GM18868 (cell line): ENCODE measurements around the gene ADIG.

Experiments used
- ATAC-seq: cut with Tn5 transposase; IDR thresholded peaks from one replicate; pipeline ENCODE4 v1.9.1; 2021; ENCODE audit warnings: mild to moderate bottlenecking, moderate library complexity; ENCODE audit not compliant: unreplicated experiment

Gene ADIG

DNA sequence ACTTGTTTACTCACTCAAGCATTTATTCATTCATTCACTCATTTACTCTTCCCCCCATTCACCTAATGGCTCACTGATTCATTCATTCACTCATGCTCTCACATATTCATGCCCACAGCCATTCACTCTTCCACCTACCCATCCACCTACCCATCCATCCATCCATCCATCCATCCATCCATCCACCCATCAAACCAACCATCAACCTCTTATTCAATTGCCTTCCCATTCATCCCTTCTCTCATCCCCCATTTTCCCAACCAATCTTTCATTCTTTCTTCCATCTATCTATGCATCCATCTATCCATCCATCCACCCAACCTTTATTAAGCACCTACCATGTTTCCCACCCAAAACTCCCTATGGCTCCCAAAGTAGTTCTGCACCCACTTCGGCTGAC, 19.1 kb downstream of the ADIG start:
- no peak for ATAC-seq

DNA sequence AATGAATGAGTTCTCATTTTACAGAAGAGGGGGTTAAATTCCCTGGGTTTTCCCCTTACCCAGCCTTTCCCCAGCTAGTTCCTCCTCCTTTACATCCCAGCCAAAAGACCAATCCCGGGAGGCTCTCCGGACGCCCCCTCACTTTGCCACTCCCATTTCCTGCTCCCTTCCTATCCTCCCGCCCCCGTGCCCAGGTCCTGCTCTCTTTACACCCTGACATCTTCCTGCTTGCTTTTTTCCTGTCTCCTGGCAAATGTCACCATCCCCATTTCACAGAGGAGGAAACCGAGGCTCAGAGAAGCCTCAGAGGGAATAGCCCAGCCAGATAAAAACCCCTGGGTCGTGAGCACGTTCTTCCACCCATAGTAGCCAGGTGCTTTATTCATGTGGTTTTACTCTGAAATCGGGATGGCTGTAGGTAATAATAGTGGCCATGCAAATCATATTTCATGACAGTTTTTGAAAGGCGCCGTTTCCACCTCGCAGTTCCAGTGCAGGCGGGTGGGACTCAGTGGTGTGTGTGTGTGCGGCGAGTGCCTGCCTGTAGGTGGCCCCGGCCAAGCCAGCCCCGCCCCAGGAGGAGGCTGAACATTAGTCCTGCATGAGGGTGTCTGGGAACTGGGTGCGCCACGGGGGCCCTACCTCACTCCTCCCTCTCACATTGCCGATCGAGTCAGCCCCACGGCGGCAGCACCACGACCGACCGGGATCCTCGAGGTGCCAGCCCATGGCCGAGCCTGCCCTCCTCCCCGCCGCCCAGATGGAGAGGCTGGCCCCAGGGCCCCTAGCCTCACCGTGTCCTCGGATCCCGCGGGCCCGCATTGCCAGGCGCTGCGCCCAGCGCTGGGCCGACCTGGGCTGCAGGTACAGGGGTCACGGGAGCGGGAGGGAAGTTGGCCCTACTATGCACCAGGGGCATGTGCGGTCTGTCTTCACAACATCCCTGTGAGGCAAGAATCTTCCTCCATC, 20.5 kb downstream of the ADIG start, which contains the start of gene ARHGAP40:
TSS of gene ARHGAP40 (plus strand) at position 594 of the 969 bp plus-strand sequence.
- ATAC-seq: peak; percentile 41

DNA sequence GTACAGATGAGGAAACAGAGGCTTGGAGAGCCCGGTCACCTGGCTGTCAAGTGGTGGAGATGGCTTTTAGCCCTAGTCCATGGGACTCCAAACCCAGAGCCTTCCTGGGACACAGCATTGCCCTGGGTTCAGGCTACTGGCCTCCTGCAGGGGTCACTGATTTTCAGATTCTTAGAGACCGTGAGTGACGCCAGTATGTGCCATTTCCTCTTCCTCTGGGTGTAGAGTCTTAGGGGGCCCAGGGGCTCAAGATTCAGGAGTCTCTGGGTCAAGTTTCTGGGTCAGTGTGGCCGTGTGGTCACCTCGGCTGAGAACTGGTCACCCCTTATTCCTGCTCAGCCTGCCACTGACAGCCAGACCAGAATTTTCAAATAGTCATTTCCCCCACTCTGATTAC, 21.2 kb downstream of the ADIG start:
- no peak for ATAC-seq

DNA sequence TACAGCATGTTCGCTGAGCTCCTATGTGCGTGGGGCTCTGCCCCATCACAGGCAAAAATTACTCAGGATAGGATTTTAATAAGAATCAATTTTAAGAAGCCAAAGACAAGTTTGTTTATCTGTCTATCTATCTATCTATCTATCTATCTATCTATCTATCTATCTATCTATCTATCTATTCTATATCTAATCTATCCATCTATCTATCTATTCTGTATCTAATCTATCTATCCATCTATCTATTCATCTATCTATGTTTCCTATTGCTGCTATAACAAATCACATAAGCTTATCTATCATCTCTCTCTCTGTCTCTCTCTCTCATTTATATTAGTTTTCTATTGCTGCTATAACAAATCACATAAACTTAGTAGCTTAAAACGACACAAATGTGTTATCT, 22.3 kb downstream of the ADIG start:
- ATAC-seq: no peak

DNA sequence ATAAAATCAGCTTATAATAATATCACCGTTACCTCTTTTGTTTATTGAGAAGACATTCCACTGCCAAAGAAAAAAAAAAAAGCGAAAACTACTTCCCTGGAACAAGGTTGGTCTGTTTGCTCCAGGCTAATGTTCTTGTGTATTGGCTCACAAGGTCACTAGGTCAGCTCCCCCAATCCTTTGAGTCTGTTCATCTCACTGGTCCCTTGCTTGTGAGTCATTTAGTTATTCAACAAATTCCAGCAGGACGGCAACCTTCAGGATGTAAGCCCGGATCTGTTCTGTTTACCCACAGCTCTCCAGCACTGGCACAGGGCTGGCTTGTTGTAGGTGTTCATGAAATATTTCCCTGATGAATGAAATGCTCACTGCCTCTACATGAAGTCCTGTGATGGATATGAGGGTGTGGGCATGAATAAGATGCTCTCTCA, 23.9 kb downstream of the ADIG start:
- ATAC-seq: no peak

DNA sequence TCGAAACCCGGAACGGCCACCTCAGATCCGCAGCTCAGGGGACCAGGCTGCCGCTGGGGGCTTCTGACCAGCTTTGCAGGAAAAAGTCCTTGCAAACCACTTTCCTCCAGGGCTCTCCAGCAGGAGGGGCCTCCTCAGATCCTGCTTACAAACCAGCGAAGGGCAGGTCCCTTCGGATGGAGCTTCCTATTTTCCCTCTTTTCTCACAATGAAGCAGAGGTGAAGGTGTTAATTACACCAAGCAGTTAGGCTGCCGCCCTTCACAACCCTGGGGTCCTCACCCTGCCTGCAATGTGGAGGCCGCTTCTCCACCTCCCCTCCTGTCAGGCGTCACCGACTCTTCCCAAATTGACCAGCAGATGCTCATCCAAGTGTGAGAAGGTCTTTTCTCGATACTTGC, 26.4 kb downstream of the ADIG start:
- ATAC-seq: no peak

DNA sequence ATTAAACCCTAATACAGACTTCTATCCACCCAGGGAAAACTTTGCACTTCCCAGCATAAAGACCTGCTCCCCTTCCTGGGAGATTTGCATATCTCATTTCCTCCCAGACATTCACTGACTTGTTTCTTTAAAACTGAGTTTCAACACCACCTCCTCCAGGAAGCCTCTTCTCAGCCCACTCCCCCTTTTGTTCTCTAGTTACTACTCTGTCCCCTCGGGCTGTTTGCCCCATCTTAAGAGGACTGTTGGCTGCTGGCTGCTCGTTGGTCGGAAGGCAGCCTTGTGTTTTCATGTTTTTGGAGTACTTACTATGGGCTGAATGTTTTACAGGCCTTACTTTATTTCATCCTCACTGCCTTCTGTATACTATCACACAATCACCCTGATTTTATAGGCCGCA, 27.2 kb downstream of the ADIG start:
- no peak for ATAC-seq

DNA sequence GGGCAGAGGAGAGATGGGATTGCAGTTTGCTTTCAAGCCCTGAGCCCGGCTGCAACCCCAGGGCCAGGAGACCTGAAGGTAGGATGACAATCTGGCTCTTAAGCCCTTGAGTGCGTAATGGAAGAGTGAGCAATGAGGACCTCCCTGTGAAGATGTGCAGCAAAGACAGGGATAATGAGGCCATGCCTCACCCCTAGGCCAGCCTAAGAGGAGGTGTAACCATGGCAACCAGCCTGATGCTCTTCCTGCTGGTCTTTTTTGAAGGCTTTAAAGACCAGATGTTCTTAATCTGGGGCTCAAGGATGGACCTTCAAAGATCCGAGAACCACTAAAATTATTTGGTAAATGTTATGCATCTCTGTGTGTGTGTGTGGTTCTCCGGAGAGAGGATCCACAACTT, 28.8 kb downstream of the ADIG start:
- no peak for ATAC-seq

DNA sequence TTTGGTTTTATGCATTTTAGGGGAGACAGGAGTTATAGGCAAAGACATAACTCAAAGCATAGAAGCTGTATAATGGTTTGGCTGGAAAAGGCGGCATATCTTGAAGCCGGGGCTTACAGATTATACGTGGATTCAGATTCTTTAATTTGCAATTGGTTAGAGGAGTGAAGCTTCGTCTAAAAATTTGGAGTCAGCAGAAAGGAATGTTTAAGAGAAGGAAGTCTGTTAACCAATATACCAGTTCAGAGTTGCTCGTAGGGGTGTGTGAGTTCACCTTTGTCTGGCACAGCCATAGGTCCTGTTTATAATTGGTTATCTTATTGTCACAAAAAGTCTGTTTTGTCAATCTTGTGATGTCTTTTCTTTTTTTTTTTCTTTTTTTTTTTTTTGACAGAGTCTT, 29.5 kb downstream of the ADIG start:
- ATAC-seq: no peak

DNA sequence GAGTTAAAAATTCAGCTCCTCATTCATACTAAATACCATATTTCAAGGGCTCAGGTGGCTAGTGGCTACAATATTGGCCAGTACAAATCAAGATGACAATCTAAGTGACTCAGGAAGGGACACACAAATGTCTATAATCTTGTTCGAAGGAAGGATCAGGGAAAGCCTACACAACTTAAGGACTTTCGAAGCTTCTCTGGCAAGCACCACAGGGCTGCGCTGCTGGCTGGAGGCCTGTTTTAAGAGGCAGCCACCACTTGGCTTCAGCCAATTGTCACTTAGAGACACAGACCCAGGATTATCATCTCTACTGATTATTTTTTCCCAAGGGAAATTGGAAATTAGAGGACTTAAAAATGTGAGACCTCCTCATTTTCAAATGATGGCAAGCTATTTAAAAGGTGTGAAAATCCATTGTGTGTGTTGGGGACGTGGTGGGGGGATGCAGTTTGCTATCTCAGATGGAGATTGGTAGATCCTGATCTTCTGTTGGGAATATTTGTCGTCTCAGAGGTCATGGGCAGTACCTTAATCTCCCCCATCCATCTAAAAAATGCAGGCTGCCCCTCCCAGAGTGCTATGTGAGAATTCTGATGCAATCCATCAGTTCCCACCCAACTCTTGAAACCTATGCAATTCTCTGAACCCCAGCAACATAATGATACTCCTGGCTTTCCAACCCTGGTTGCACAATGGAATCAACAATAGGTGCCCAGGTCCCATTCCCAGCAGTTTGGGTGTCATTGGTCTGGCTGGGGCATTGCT, 31.9 kb downstream of the ADIG start:
- ATAC-seq: no peak

DNA sequence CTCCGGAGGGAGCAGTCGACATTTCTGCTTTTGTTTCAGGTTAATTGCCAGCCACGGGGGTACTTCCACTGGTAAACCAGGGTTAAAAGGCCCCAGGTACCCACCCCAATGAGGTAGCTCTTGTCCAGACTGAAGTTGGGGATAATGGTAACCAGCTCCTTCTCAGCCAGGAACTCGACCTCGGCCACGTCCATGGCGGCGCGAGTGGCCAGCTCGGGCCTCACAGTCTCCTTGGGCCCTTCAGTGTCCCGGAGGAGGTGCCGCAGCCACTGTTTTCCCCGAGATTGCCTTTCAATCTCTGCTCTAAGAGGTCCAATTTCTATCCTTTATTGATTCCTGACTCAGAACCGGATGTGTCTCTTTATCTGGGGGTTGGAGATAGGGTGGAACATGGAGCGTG, 34.3 kb downstream of the ADIG start:
- ATAC-seq: no peak

DNA sequence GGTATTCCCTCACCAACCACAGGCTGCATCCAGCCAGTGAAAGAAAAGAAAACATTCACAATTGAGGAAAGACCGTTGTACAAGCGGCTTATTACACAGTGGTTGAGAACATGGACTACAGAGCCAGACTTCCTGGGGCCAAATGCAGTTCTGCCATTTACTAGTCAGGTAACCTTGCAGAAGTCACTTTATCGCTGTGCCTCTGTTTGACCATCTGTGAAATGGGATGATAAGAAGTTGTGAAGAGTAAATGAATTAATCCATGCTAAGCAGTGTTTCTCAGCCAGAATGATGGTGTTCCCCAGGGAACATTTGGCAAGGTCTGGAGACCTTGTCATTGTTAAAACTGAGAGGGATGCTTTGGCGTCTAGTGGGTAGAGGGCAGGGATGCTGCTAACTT, 35.5 kb downstream of the ADIG start:
- no peak for ATAC-seq

DNA sequence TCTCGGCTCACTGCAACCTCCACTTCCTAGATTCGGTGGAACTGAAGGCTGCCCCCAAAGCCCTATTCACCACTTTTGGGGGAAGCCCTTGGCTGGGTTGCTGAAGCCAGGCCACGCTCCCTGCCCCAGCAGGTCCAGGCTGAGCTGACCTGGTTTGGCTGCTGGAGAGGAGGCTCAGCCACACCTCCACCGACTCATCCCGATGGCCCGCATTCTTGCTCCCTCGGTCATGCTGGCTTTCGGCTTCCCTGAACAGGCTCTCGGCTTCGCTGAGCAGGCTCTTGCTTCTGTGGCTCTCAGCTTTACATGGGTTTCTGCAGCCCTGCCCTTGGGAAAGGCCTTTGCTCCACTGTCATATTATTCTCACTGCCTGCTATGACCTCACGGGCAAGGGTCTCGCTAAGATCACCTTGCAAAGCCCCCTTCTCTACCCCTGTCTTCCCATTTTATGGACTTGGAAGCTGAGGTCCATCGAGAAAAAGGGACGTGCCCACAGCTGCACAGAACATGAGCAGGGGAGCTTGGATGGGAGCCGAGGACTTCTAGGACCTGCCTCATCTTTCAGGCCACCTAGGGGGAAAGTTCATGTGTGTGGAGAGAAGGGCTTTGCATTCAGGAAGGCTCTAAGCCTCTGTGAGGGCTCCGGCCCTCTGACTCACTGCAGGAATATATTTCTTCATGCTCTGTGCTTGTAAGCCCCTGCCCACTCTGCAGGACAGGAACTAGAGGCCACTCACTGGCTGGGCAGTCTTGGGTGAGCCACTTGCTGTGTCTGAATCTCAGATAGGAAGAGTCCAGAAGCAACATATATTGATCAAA, 36.2 kb downstream of the ADIG start:
- no peak for ATAC-seq

DNA sequence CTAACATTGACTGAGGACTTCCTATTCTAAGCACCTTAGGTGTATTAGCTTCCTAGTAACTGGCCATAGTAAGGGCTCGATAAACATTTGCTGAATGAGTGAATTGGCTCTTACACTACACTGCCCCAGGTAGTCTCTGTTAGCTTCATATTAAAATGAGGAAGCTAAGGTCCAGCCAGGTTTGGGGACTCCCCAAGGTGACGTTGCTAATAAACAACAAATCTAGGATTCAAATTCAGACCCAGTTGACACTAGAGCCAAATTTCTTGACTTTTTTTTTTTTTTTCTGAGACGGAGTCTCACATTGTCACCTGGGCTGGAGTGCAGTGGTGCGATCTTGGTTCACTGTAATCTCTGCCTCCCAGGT, 36.8 kb downstream of the ADIG start:
- no peak for ATAC-seq

DNA sequence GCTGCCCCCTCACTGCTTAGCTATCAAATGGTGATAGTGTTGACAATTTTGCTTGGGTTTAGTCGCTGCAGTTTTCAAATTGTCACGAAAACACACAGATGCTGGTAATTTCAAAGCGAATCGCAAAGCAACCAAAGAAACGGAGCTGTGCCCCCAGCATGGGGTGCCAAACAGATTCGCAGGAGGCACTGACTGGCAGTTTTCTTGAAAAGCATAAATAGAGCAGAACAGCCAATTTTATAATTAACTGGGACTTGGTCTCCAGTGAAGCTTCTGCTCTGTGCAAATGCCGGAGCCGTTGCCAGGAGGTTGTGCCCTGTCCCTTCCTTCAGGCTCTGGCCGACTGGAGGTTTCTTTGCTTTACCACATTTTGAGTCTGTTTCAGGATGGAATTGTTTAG, 39.4 kb downstream of the ADIG start:
- ATAC-seq: no peak

DNA sequence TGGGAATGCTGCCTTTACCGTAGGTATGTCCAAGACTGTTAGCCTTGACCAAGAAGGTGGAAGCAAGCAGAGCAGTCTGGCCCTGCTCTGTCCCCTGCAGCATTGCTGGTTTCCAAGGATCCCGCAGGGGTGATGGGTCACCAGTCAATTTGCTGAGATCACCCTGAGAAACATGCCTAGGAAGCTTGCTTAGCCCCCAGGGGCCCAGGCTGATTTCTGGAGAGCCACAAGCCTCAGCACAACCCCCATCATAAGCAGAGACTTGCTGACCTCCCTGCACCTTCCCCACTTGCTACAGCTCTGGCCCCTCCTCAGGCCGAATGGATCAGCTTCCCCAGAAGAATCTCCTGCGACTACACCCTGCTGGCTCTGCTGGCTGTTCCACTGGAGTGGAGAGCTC, 42.1 kb downstream of the ADIG start:
- no peak for ATAC-seq

DNA sequence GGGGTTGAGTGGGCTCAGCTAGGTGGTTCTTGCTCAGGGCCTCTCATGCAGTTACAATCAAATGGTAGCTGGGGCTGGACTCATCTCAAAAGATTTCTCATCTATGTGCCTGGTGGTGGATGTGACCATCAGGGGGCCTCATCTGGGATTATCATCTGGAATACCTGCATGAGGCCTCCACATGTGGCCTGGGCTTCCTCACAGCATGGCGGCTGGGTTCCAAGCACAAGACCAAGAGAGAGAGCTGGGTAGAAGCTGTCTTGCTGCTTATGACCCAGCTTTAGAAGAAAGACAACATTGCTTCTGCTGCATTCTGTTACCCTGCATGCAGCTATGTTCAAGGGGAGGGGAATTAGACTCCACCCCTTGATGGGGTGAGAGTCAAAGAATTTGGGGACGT, 43.1 kb downstream of the ADIG start:
- ATAC-seq: no peak

DNA sequence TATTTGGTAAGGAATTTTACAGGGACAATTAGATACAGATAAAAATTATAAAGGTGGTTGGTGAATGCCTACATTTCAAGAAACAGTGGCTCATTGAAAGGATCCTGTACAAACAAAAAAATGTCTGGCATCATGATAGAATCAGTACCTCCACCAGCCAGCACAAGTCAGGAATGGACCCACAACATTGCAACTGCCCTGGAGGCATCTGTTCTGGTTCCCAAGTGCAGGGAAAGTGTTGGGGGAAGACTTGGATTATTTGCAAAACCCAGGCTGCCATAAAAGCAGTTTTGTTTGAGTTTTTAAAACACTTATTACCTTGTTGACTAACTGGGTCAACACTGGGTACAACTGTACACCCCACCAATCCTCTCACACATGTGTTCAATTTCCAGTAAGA, 44.9 kb downstream of the ADIG start:
- no peak for ATAC-seq

DNA sequence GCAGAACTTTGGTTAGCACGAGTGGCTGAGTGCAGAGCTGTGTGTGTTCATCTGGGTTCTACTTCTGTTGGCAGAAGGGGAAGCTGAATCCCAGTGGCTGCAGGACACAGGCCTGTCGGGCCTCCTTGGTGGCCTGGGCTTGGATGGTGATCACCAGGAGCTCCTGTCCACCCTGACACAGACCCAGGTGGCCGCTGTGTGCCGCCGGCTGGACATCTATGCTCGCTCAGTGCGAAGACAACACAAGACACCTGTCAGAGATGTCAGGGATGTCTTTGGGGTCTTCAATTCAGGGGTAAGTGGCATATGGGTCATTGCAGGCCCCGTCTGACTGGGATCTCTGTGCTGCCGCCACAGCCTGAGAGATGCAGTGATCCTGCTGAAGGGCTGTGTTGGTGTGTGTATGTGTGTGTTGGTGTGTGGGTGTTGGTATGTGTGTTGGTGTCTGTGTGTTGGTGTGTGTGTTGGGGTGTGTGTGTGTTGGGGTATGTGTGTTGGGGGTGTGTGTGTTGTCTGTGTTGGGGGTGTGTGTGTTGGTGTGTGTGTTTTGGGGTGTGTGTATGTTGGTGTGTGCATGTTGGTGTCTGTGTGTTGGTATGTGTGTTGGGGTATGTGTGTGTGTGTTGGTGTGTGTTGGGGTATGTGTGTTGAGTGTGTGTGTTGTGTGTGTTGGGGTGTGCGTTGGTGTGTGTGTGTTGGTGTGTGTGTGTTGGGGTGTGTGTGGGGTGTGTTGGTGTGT, 46.1 kb downstream of the ADIG start:
- ATAC-seq: no peak
